HG03108 (cell line): Measurements from ENCODE around the gene TAC1.
"Not testable (repeated sequence)": the region's sequence is repeated elsewhere in the genome, so short reads cannot be mapped to it uniquely, and the experiment has no call there.

ENCODE experiments used
- ATAC-seq: cut with Tn5 transposase; IDR thresholded peaks from one replicate; pipeline ENCODE4 v1.9.1; 2021; ENCODE audit warnings: moderate library complexity; ENCODE audit not compliant: unreplicated experiment

TAC1 gene, protein sequence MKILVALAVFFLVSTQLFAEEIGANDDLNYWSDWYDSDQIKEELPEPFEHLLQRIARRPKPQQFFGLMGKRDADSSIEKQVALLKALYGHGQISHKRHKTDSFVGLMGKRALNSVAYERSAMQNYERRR

DNA sequence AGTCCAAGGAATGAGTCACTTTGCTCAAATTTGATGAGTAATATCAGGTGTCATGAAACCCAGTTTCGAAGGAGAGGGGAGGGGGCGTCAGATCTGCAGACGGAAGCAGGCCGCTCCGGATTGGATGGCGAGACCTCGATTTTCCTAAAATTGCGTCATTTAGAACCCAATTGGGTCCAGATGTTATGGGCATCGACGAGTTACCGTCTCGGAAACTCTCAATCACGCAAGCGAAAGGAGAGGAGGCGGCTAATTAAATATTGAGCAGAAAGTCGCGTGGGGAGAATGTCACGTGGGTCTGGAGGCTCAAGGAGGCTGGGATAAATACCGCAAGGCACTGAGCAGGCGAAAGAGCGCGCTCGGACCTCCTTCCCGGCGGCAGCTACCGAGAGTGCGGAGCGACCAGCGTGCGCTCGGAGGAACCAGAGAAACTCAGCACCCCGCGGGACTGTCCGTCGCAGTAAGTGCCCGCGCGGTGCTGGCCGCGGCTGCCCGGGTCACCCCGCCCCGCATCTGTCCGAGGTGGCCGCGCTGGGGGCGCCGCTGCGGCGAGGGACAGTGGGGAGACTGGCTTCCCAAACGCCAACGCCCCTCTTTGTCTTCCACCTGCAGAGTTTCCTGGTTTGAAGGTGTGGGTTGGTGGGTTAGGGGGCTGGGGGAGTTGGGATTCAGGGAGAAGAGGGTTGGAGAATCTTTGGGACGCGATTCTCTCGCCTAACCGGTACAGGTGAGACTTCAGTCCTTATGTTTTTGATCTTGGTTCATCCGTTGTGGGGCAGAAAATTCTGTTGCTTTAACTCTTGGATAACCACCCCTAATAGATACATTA, at the start of gene TAC1:
TAC1 (plus strand) TSS at position 351 of the 829 bp plus-strand sequence. CDS start 527 bp downstream, outside the sequence.
- no peak for ATAC-seq

DNA sequence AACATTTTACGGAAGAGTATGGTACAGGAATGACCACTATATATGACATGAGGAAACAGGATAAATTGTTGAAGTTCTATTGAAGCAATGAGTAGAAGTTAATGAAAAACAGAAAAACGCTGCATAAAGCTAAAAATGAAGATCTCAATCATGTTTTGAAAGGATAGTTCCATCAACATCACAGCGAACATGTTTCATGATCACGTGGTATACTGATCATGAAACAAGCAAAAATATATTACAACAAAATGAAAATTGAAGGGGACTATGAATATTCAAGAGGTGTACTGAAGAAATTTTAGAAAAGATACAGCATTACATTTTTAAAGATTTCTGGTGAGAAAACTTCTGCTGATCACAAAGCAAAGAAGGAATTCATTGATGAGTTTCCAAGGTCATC, 45.9 kb upstream of the TAC1 start:
- ATAC-seq, result no peak

DNA sequence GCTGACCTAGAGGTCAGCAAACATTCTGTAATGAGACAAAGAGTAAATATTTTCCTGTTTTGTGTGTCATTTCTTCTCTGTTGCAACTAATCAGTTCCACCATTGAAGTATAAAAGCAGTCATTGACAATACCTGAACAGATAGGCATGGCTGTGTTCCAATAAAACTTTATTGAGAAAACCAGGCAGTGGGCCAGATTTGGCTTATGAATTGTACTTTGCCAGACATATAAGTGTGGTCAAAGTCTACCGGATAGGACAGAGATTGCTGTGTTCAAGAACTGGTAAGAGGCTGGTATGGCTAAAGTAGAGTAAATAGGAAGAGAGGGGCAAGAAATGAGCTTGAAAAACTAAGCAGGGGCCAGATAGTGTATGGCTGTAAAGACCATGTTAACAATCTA, 38.3 kb upstream of the TAC1 start:
- no peak for ATAC-seq

DNA sequence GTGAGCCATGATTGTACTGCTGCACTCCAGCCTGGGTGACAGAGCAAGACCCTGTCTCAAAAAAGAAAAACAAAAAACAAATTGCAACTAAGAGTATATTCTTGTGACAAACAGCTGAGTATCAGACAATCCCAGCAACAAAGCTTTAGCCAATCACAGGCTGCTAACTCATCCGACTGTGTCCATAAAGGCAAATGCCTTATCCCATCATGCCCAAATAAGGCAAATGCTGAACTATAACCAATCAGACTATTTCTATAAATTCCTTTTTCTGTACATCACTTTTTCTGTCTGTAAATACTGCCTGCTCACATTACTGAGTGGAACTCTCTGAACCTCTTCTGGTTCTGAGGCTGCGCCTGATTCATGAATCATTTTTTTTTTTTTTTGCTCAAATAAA, 37.5 kb upstream of the TAC1 start:
- ATAC-seq, result no peak

DNA sequence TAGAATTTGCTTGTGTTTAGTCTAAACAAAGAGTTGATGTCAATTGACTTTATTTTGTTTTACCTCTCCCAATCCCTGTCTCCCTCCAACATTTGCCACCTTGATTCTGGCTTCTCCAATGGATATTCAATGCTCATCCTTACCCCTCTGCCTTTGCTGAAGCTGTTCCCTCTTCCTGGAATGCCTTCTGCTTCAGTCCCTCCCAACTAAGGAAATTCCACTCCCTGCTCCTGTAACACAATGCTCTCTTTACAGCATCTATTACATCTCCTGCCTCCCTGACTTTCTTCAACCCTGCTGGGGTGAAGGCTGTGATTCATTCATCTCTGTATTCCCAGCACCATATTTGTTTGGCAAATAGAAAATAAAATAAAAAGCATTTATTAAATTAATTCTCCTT, 34.5 kb upstream of the TAC1 start:
- no peak for ATAC-seq

DNA sequence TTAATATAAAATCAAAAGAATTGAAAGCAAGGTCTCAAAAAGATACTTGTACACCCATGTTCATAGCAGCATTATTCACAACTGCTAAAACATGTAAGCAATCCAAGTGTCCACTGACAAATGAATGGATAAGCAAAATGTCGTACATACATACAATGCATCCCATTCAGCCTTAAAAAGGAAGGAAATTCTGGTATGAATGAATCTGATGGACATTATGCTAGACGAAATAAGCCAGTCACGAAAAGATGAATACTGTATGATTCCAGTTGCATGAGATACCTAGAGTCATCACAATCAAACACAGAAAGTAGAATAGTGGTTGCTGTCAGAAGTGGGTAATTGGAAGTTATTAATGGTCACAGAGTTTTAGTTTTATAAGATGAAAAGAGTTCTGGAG, 9.5 kb upstream of the TAC1 start:
- ATAC-seq, result no peak

DNA sequence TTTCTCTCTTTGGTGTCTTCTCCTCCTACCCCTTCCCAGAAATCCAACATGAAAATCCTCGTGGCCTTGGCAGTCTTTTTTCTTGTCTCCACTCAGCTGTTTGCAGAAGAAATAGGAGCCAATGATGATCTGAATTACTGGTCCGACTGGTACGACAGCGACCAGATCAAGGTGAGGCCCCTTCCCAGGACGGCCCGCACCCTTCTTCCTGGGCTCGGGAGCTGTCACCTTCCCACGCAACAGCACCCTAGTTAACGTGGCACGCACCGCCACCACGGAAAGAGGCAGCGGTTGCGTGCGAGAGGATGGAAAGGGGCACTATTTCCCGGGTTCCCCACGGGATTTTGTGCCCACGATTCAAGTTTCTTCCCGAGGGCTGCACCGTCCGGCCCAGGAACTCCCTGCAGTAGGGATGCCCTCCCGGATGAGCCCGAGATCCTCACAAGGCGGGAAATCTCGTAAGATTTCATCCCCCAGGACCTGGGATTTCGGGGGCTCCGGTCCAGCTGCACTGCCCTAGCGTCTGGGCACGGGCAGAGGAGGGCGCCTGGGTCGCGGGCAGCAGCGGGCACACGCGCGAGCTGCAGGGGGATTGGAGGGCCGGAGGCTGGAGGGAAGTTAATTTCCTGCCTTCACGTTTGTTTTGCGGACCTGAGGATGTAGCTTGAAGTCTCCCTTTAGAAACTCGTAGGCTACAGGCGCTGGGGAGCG, 834 bp downstream of the TAC1 start:
- no peak for ATAC-seq

DNA sequence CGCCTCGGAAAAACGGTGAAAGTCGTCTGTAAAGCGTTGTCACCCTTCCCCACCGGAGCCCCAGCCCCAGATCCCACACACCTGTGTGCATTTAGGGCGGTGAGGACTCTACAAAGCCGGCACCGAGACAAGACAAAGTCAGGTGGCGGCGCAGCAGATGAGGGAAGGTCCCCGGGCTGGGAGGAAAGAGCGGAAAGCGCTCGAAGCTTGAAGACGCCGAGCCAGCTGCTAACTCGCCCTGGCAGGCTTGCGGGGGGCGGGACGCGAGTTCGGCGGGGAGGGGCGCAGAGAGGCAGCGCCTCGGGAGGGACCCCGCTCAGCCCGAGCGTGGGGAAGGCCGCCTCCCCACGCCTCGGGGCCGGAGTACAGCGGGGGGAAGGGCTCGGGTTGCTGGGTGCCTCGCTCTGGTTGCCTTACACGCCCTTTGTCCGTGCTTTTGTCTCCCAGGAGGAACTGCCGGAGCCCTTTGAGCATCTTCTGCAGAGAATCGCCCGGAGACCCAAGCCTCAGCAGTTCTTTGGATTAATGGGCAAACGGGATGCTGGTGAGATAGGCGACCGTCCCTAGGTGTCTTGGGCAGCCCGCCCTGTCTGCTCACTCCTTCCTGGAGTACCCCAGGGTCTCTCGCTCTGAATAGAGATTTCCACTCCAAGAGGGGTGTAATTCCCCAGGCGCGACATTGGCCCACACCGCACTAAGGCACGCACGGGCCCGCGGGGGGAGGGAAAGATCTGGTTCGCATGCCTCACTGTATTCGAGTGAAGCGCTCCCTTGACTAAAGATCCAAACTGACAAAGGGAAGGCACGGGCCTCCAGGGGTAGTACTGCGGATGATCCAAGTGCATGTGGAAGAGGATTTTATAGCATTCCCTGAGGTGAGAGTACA, 1.6 kb downstream of the TAC1 start:
- no peak for ATAC-seq

DNA sequence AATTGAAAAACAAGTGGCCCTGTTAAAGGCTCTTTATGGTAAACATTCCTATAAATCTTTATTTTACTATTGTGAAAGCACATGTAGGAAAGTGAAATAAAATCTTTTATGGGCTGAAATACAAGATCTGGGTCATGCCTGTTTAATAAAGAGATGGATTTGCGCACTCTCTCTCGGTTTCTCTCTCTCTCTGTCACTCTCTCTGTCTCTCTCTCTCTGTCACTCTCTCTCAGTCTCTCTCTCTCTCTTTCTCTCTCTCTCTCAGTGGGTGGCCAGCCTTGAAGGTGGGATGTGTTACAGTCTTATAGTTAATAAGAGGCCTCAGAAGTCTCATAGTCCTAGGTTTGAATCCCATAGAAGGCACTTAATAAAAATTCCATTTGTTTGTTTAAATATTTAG, 2.4 kb downstream of the TAC1 start:
- ATAC-seq, result no peak

DNA sequence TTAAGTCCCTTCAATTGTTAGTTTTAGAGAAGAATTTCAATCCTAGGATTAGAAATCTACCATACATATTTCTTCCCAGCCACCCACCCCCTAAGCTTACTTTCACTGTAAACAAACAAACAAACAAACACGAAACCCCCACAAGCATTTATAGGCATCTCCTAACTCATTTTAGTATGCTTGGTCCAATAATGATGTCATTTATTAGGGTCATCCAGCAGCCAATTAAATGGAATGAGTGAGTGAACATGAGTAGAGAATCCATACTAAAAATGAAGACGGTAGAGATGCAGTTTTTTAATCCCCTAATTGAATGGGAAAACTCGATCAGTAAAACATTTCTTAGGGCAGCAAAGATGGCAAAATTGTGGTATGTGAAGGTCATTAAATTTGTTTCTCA, 3.2 kb downstream of the TAC1 start:
- ATAC-seq, result no peak

DNA sequence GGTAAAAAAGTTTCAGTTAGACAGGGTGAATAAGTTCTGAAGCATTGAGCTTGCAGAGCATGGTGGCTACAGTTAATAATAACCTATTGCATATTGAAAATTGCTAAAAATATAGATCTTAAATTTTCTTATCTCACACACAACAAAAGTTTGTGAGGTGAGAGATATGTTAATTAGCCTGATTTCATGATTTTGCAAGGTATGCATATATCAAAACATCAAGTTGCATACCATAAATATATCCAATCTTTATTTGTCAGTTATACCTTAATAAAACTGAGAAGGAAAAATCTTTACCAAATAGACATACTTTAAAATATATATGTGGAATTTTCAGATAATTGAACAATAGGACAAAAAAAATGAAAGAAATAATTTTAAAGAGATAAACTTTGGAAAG, 16.6 kb downstream of the TAC1 start:
- no peak for ATAC-seq

DNA sequence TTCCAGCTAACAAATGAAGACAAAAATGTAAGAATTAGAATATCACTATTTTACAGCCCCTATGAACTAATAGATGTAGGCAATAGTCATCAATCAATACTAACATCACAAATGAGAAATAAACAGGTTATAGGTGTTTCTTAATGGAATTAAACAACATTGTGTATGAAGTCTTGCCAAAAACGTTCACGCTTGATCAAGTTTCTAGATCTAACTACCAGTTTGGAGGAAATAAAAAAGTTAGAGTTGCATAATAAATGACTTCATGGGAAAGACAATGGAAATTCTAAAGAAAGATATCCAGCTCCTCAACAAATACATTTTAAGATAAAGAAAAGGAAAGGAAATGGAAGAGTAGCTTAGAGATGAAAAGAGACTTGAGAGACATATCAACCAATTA, 19.7 kb downstream of the TAC1 start:
- no peak for ATAC-seq

DNA sequence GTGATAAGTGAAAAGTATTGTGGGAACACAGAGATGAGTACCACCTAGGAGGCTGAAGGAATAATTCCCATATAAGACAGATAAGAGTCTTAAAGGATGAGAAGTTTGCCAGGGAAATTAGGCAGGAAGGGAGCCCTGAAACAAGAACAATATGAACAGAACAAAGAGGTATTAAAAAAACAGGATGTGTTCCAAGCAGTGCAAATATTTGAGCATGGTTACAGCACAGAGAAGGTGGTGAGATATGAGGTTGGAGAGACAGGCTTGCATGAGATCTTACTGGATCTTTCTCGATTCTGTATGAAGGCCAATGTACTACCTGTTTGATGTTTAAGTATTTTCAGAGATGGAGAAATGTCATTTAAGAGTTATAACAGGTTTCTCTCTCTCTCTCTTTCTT, 20.3 kb downstream of the TAC1 start:
- no peak for ATAC-seq

DNA sequence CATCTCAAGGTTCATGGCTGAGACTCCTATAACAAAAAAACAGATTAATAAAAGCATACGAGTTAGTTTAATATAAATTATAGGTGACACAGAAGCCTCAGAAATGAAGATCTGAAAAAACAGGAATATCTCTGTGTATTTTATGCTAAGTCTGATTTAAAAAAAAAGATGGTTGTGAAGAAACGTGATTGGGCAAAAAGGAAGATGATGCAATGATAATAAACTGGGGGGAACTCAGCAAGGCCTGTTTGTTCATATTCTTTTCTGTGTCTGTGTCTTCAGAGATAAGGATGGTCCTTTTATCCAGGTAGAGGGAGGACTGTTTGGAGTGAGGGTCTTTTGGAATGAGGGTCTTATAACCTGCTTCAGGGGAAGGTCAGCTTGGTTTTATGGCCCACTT, 25.9 kb downstream of the TAC1 start:
- ATAC-seq, result no peak

DNA sequence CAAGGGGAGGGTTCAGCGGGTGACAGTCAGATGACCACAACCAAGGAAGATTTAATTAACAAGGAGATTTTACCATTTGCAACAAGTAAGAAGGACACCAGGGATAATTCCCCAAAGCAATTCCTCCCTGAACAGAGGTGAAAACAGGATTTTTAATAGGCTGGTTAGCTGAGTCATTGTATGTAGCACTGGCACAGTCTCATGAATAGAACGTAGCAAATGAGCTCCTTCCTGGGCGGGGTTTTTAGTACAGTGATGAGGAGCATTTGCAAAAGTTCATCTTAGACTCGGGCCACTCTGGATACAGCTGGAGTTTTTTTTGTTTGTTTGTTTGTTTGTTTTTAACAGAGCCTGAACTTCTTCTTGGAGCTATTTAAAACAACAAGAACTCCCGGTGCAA, 39.0 kb downstream of the TAC1 start:
- ATAC-seq, result no peak

DNA sequence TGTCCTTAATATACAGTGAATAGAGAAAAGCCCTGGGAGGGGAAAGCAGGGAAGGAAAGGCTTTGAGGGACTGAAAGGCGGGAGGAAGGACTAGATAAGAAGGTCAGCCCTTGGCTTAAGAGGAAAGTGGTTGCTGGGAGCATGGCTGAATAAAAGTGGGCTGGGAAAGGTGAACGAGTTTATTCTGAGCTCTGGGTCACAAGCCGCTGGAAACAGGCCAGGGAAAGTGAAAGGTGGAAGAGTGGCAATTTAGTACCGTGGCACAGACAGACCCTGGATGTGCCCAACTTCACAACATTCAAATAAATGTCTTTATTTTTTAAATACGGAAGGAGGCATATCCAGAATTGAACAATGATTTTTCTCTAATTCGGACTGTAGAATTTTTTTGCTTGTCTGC, 39.7 kb downstream of the TAC1 start:
- no peak for ATAC-seq

DNA sequence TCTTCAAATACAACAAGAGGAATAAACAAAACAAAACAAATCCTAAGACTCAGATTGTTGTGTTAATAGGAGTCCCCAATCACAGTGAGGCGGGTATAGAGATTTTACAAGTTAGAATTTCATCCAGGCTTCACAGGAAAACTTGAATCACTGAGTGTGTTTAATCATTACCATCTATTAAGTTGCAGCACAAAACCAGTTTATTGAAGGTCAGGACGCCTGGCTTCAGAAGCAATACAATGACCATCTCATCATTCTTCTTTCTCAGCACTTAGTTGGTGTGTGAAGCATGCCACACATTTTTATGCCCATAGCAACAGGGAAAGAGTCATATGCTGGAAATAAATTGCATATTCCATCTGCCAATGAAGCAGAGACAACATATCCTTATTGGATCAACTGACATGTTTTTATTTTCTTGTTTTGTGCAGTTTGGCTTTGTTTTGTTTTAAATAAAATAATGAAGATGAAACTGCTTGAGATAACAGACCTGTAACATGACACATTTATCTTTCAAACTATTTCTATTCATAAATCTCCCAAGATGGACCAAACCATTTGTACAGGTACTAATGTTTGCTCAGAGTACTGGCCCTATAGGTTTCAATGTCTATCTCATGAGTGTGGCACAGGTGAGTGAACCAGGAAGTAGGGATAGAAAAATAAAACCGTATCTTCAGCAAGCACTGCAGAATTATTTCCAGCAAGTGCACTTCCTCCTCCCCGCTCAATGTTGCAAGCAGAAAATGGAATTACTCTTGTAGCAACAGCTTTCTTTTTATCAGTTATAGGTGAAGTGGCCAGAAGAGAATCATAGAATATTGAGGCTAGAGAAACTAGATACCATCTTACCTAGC, 40.4 kb downstream of the TAC1 start:
- no peak for ATAC-seq

DNA sequence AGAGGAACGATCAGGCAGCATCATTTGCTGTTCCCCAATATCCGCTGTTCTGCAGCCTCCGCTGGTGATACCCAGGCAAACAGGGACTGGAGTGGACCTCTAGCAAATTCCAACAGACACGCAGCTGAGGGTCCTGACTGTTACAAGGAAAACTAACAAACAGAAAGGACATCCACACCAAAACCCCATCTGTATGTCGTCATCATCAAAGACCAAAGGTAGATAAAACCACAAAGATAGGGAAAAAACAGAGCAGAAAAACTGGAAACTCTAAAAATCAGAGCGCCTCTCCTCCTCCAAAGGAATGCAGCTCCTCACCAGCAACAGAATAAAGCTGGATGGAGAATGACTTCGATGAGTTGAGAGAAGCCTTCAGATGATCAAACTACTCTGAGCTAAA, 54.5 kb downstream of the TAC1 start:
- ATAC-seq, result not testable (repeated sequence)
